Lower lobe of right lung (tissue), 2 donors: ENCODE data around the gene SLC25A13. TPM values are rescaled to one million over a fixed set of nuclear protein-coding genes. Genes with fewer than 3 reads are reported as not detected.

Source experiments
- ATAC-seq, 2 donors: fragments of 200-7000 bp; cut with Tn5 transposase; one replicate each; pipeline ENCODE4 v1.9.1; 2020 to 2022; ENCODE audit warnings: mild to moderate bottlenecking in 2 of 2, moderate library complexity in 2 of 2
- DNase-seq: peaks from one replicate; pipeline ENCODE4 v3.0.0-alpha.2; 2020
- H3K27ac ChIP-seq: fragments of 200-600 bp; one replicate; pipeline ENCODE4 v1.8.0; 2022
- H3K27me3 ChIP-seq: fragments of 200-600 bp; one replicate; pipeline ENCODE4 v1.8.0; 2022; ENCODE audit warnings: low read depth
- H3K36me3 ChIP-seq: fragments of 200-600 bp; one replicate; pipeline ENCODE4 v1.8.0; 2022; ENCODE audit warnings: mild to moderate bottlenecking
- H3K4me1 ChIP-seq: fragments of 200-600 bp; one replicate; pipeline ENCODE4 v1.8.0; 2022
- H3K4me3 ChIP-seq: fragments of 200-600 bp; one replicate; pipeline ENCODE4 v1.8.0; 2022; ENCODE audit warnings: mild to moderate bottlenecking
- H3K9me3 ChIP-seq: fragments of 200-600 bp; one replicate; pipeline ENCODE4 v1.8.0; 2022
- intact Hi-C: fragments of 100-400 bp; cut with DNase I; formaldehyde crosslinking; loops from one replicate; pipeline ENCODE4 v1.11.0; 2022
- total RNA-seq: library from RNA; stranded (reverse); fragmentation: NEBNext Ultra II Directional; extraction: Animal tissue kit (Norgen Biotek cat#: 25700); gene quantifications from one replicate; pipeline ENCODE4 v1.2.1, GENCODE V29; 2021
- TF ChIP-seq, protein P1 (sequence below): fragments of 200-600 bp; IDR thresholded peaks from one replicate; pipeline ENCODE4 v1.8.0; 2022; ENCODE audit warnings: antibody characterized with exemption, mild to moderate bottlenecking
- donor health status: DM: no; HTN: yes; CAD: no; lungs with severe emphysema.

SLC25A13 gene
- total RNA-seq, 1 donor from 2014 or later = 24.8 TPM

DNA sequence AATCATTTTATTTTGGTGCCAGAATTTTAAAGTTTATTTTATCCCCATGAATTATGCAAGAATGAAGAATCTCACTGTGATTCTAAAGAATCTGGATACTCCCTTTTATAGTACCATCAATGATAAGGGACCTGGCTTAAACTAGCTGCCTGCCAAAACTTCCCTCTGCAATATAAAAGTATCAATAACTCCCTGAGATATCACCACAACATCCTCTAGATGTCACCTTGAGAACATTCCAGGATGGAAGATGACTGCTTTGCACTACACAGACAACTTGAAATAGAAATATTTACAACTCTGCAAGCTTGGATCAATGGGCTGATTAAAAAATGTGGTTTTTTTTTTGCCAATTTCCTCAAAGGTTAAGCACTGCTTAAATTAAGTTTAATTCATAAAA lies 142.1 kb downstream of the SLC25A13 start:
- Histone ChIP-seq H3K36me3 (peaks cover 74% of the 10 kb centered on the region), H3K27me3 (no peaks in the 10 kb centered on the region), H3K4me3 (no peak overlapping the region), H3K9me3 (no peaks in the 10 kb centered on the region), H3K27ac (no peak overlapping the region), H3K4me1 (no peaks in the 10 kb centered on the region)
- intact Hi-C loops = no loop called here
- DNase-seq = no peak
- no peak for ATAC-seq
- TF ChIP-seq, protein P1, sequence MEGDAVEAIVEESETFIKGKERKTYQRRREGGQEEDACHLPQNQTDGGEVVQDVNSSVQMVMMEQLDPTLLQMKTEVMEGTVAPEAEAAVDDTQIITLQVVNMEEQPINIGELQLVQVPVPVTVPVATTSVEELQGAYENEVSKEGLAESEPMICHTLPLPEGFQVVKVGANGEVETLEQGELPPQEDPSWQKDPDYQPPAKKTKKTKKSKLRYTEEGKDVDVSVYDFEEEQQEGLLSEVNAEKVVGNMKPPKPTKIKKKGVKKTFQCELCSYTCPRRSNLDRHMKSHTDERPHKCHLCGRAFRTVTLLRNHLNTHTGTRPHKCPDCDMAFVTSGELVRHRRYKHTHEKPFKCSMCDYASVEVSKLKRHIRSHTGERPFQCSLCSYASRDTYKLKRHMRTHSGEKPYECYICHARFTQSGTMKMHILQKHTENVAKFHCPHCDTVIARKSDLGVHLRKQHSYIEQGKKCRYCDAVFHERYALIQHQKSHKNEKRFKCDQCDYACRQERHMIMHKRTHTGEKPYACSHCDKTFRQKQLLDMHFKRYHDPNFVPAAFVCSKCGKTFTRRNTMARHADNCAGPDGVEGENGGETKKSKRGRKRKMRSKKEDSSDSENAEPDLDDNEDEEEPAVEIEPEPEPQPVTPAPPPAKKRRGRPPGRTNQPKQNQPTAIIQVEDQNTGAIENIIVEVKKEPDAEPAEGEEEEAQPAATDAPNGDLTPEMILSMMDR = no peak

DNA sequence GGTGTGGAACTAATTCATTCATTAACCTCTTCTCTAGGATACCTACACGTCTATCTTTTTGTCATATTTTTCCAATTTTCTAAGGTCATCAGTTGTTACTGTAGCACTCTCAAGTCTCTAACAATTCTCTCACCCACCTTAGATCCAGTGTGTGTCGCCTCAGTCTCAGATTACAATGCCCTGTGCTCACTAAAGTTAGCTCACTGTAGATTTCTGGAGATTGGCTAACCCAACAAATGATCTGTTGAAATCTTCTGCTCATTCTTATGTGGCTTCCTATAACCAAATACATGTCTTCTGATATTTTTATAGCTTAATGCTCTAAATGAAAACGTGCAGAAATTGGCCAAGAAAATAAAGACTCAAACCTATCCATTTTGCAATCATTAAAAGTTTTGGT lies 142.6 kb downstream of the SLC25A13 start:
- ATAC-seq (no peak), DNase-seq (no peak)
- H3K27me3 ChIP-seq = no peaks in the 10 kb centered on the region
- H3K36me3 ChIP-seq = peaks cover 70% of the 10 kb centered on the region
- no peak overlapping the region for H3K4me3 ChIP-seq
- intact Hi-C loops = no loop called here
- no peaks in the 10 kb centered on the region for H3K9me3 ChIP-seq
- H3K27ac ChIP-seq = no peak overlapping the region
- TF ChIP-seq, protein P1 = no peak
- H3K4me1 ChIP-seq = no peaks in the 10 kb centered on the region

DNA sequence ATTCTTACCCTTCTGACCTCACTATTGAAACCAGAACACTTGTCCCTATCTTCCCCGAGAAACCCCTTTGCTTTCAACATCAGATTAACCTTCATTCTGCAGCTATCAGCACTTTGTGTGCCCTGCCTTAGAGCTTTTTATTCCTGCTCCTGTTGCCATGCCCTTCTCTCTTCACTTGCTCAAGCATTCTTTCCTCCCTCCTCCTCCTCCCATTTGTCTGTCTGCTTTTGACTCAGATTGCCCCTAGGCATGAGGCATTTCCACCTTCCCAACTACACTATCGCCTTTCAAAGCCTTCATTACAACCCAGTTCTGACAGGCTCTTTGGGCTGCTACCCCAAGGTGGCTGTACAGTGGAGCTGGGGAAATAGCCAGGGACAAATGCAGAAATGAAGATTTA lies 143.3 kb downstream of the SLC25A13 start:
- no peaks in the 10 kb centered on the region for H3K27me3 ChIP-seq
- no peak overlapping the region for H3K27ac ChIP-seq
- DNase-seq (no peak), ATAC-seq (no peak)
- peaks cover 63% of the 10 kb centered on the region for H3K36me3 ChIP-seq
- H3K4me3 ChIP-seq = no peak overlapping the region
- TF ChIP-seq, protein P1 = no peak
- no peaks in the 10 kb centered on the region for H3K4me1 ChIP-seq
- intact Hi-C loops = no loop called here
- H3K9me3 ChIP-seq = no peaks in the 10 kb centered on the region

GRCh38 chr7:96177353-96177752 lies 144.5 kb downstream of the SLC25A13 start:
- no peaks in the 10 kb centered on the region for H3K4me1 ChIP-seq
- no peaks in the 10 kb centered on the region for H3K27me3 ChIP-seq
- no peaks in the 10 kb centered on the region for H3K9me3 ChIP-seq
- H3K4me3 ChIP-seq = no peak overlapping the region
- no peak for ATAC-seq
- no peak for DNase-seq
- H3K27ac ChIP-seq = no peak overlapping the region
- peaks cover 51% of the 10 kb centered on the region for H3K36me3 ChIP-seq
- TF ChIP-seq, protein P1 = no peak
- intact Hi-C loops = no loop called here

GRCh38 chr7:96174812-96175211 lies 147.1 kb downstream of the SLC25A13 start:
- TF ChIP-seq, protein P1 = no peak
- DNase-seq (no peak), ATAC-seq (no peak)
- Histone ChIP-seq H3K27me3 (no peaks in the 10 kb centered on the region), H3K9me3 (no peaks in the 10 kb centered on the region), H3K4me1 (no peaks in the 10 kb centered on the region), H3K36me3 (peaks cover 53% of the 10 kb centered on the region), H3K4me3 (no peak overlapping the region), H3K27ac (no peak overlapping the region)
- intact Hi-C loops = no loop called here

DNA sequence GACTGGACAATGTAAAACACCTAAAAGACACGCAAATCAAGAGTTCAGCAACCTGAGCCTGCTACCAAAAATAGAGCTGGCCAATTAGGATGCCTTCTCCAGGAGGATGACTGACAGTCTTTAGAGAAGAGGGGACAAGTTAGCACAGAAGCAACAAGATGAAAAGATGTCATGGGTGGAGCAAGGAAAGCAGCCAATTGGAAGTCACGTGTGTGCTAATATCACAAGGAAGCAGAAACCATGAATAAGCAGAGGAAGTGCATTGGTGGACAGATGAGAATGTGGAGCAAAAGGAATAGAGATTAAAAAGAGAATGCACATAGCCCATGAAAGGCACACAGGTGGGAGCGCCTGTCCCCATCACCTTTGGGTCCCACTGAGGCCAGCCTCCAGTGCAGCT lies 148.1 kb downstream of the SLC25A13 start:
- H3K9me3 ChIP-seq = no peaks in the 10 kb centered on the region
- TF ChIP-seq, protein P1 = no peak
- no peaks in the 10 kb centered on the region for H3K4me1 ChIP-seq
- ATAC-seq (no peak), DNase-seq (no peak)
- H3K27me3 ChIP-seq = no peaks in the 10 kb centered on the region
- no peak overlapping the region for H3K4me3 ChIP-seq
- H3K27ac ChIP-seq = no peak overlapping the region
- H3K36me3 ChIP-seq = peaks cover 63% of the 10 kb centered on the region
- intact Hi-C loops = no loop called here
